HG03196 (cell line): ENCODE measurements around the gene ACR.
"Not testable (repeated sequence)": the region's sequence is repeated elsewhere in the genome, so short reads cannot be mapped to it uniquely, and the experiment has no call there.

Experiments
- ATAC-seq: cut with Tn5 transposase; IDR thresholded peaks from one replicate; pipeline ENCODE4 v1.9.1; 2021; ENCODE audit not compliant: unreplicated experiment

The ACR gene

DNA sequence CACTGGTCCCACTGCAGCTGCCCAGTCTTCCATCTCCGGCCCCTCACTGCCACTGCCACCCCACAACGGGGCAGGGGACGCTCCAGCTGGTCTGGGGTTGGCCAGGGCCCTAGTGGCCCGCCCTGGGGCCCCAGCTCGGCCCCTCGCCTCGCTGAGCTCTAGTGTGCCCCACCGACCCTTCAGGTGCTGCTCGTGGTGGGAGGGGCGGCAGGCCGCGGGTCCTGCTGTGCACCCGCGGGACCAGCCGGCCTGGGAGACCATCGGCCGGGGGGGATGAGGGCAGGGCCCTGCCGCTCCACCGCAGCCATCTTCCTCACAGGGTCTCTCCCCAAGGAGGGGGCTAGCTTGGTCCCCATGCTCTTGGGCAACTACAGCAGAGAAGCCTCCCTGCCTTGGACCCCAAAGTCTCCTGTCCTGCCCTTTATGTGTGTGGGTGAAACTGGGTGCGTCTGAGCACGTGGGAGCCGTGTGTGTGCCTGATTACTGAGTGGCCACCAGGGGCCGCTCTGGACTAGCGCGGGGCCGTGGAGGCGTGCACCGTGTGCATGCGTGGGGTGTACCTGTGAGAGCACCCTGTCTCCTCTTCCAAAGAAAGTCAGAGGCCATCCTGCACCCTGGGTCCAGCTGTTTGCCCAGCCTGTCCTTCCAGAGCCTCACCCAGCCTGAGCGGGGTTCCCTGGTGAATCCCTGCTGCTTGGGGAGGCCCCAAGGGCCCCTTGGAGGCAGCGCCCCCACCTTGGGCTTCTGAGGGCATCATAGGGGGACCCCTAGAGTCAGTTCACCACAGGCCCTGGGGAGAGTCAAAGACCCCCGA lies 6.0 kb upstream of the ACR start:
- ATAC-seq: no peak

DNA sequence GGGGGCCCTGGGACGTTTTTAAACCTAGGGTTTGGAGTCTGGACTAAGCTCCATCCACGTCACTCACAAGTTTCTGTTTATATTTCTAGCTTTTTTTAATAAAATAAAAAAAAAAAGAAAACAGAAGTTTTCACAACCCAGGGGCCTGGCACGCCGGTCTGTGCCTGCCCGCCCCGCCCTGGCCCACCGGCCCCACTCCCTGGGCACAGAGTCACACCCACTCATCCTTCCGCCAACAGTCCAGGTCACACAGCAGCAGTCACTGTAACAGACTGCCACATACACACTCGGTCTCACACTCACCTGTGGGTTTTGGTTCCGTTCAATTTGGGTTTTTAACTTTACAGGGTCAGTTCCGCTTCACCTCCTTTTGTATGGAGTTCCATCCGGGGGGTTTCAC lies 5.3 kb upstream of the ACR start:
- no peak for ATAC-seq

DNA sequence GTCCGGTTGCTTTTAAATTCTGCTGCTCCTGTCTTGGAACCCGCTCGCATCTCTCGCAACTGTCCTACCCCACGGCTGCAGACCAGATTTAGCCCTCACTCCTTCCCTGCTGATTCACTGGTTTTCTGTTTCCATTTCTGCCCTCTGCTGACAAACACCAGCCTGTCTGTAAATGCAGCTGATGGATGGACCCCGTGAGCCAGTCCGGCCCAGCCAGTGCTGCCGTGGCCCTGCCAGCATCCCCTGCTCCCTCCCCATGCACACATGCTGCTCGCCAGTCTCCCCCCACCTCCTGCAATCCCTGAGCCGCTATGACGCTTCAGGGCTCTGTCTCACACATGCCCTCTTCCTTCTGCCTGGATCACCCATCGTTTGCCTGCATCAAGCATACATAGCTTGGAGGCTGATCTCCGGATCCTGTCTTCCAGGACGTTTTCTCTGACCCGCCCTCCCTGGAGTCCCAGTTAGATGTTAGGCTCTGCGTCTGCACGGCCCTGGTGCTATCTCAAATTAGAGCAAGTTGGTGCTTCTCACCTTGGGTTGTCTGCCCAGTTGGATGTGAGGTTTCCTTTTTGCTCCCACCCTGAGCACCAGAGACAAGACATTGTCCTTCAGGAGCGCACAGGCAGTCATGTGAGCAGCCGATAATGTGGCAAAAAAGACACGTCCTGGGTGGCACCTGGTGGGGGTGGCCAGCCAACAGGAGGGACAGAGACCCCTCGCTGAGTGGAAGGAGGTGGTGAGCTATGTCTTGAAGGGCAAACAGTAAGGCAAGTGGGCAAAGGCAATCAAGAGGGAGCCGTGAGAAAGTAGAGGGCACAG lies 4.3 kb upstream of the ACR start:
- ATAC-seq: no peak

DNA sequence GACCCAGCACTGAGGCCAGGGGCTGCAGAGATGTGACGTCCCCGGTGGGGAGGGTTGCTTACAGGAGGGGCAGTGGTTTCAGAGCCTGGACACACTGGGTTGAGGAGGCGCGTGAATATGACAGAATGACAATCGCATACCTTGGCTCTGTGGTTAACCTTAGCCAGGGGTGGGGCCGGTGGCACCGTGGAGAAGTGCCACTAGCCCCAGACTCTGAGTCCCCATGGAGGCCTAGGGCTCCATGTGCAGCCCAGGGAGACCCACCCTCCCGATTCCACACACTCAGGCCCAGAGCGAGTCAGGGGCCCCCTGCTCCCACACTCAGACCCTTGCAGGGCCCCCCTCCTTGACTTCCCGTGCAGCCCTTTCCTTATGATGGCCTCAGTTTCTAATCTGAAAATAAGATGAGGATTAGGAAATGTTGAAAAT lies 3.6 kb upstream of the ACR start:
- no peak for ATAC-seq

DNA sequence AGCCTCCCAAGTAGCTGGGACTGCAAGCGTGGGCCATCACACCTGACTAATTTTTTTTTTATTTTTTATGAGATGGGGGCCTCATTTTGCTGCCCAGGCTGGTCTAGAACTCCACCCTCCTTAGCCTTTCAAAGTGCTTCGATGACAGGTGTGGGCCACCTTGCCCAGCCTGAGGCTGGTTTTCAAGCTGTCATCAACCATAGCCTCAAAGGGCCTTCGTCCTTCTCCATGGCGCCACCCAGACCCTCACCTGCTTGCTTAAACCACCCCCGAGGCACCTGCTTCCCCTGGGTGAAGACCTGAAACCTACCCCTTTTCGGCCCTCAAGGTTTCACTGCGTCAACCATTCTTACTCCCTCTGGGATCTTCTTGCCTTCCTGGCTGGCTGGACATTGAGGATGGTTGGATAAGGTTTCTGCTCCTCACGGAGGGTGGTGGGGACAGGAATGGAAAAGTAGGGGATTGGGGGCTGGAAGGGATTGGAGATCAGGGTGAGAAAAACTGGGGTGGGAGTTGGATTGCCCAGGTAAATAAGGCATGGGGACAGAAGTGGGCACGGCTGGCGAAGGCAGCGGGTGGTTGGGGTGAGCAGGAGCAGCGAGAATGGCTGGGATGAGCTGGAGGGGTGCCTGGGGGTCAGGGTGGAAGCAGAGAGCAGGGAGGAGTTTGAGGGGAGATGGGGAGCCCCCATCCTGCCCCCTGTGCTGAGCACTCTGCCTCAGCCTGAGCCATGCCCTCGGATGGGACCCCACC lies 2.8 kb upstream of the ACR start:
- no peak for ATAC-seq

DNA sequence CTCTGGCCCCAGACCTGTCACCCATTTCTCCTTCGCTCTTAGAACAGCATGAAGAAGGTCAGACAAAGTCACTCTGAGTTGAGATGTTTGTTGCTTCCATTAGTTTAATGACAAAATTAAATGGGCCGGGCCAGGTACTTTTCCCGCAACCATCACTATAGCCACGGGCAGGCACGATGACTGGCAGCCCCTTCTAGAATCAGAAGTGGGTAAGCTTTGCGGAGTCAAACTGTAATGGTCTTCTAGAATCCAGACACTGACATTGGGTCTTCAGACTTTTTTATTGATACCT lies 2.3 kb upstream of the ACR start:
- ATAC-seq: no peak

DNA sequence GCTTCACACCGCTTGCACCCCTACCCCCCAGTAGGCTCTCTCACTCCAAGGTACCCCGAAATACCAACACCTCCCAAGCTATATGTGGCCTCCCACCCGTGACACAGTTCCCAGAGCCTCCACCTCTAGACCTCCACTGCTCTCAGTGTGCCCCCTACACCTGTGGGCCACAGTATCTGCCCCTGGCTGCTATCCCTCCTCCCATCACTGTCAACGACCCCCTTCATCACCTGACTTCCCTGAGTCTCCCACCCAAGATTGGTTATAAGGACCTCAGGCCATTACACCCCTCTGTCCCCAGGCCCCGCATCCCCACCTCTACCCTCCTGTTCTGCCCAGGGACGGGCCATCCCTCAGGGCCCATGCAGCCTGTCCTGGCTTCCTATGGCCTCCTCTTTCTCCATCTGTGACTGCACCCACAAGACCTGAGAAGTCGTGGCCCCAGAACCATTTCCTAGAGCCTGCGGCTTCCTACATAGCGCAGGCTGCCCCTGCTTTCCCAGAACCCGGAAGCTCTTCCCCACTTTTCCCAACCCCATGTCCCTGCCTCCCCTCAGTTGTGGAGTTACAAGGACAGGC lies 734 bp downstream of the ACR start:
- ATAC-seq: no peak

DNA sequence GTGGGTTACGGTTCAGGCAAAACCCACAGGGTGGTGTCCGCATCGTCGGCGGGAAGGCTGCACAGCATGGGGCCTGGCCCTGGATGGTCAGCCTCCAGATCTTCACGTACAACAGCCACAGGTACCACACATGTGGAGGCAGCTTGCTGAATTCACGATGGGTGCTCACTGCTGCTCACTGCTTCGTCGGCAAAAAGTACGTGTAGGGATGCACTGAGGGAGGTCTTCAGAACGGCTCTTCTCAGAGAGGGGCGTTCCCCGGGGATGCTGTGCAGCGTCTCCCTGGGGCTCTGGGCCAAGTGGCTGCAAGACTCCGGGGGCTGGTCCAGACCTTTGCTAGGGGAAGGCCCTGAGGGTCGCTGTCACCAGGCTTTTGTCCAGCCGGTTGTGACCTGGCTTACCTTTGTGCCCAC lies 1.3 kb downstream of the ACR start:
- ATAC-seq: no peak

DNA sequence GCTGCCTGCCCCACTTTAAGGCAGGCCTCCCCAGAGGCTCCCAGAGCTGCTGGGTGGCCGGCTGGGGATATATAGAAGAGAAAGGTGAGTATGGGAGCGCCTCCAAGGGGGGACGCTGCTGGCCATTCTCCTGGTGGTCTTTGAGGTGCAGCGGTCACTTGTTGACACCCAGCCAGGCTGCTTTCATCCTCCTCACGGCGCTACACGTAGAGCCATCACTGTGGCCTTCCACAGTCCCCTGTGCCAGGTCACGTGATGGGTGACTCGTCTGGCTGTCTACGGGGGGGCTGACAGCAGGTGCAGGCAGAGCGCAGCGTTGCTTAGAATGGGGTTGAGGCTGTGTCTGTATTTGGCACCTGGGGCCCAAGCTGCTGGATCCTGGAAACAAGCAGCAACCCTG lies 1.9 kb downstream of the ACR start:
- ATAC-seq: no peak

DNA sequence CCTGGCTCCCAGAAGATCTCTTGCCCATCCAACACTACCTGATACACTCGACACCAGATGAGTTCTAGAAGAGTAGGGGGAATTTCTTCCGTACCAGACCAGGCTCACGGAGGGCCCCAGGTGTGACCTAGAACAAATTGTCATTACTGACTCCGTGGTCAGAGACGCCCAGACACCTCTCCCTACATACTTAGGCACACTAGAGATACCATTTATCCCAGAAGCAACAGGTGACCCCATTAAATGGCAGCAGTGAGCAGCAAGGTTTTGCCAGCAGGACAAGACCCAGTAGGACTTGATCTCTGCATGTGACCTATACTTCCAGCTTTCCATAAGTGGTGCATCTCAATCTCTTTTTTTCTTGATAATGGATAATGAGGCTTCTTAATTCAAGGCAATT lies 2.7 kb downstream of the ACR start:
- not testable (repeated sequence) for ATAC-seq

DNA sequence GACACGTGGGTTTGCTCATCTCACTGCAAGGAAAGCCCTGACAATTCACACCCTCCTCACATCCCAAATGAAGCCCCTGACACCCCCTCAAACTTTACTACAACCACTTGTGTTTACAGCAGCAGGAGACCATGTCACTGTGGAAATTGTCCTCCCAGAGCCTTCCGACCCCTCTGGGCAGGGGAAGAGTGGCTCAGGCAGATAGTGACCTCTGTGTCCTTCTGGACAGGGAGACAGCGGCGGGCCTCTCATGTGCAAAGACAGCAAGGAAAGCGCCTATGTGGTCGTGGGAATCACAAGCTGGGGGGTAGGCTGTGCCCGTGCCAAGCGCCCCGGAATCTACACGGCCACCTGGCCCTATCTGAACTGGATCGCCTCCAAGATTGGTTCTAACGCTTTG lies 6.4 kb downstream of the ACR start:
- ATAC-seq: not testable (repeated sequence)

DNA sequence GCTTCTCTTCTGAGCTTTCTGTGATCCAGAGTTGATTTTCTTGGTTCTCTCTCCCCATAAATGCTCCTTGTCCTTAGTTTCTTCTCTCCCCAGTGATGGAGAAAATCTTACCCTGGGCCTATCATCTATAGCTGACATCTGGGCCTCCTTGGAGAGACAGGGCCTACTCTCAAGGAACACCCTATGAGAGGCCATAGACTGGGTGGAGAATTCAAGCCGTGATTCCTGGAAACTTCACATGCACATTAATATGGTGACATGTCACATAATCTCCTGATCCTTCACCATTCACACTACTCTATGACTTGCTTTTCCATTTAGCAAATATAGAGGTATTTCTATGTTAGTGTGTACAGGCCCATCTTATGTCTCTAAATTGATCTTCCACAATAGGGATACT lies 9.5 kb downstream of the ACR start:
- not testable (repeated sequence) for ATAC-seq

DNA sequence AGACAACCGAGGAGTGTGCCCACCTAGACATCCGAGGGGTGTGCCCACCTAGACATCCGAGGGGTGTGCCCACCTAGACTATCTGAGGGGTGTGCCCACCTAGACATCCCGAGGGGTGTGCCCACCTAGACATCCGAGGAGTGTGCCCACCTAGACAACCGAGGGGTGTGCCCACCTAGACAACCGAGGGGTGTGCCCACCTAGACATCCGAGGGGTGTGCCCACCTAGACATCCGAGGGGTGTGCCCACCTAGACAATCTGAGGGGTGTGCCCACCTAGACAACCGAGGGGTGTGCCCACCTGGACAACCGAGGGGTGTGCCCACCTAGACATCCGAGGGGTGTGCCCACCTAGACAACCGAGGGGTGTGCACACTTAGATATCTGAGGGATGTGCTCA lies 10.6 kb downstream of the ACR start:
- ATAC-seq: not testable (repeated sequence)

DNA sequence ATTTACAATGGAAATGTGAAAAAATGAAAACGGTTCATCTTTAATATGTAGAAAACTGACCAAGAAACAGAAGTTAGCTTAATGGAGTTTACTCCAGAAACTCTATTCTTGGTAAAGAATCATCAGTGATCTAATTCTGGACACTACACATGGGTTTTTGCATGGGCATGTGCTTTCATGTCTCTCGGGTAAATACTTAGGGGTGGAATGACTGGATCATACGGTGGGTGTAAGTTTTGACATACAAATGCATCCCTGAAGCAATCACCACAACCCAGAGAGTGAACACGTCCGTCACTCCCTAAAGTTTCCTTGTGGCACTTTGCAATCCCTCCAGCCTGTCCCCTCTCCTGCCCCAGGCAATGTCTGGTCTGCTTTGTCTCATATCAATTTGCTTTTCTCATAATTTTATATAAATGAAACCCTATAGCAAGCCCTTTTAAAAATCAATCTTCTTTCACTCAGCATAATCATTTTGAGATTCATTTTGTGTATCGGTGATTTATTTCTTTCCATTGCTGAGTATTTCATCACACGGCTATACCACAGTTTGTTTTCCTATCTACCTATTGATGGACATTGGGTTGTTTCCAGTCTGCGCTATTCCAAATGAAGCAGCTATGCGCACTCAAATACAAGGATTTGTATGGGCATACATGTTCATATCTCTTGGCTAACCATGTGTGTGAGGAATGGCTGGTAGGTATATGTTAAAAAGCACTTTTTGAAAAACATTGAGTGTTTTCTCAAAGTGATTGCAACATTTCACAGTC lies 11.5 kb downstream of the ACR start:
- ATAC-seq: not testable (repeated sequence)

DNA sequence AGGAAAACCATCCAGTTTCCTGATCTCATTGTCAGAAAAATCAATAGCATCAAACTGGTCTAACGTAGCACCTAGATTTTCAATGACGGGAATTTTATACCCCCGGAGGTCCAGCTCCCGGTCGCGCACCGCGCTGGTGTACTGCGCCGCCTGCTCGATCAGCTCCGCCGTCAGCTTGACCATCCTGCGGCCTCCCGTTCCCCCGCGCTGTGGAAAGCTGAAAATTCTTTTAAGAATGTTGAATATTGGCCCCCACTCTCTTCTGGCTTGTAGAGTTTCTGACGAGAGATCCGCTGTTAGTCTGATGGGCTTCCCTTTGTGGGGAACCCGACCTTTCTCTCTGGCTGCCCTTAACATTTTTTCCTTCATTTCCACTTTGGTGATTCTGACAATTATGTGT lies 17.2 kb downstream of the ACR start:
- not testable (repeated sequence) for ATAC-seq

DNA sequence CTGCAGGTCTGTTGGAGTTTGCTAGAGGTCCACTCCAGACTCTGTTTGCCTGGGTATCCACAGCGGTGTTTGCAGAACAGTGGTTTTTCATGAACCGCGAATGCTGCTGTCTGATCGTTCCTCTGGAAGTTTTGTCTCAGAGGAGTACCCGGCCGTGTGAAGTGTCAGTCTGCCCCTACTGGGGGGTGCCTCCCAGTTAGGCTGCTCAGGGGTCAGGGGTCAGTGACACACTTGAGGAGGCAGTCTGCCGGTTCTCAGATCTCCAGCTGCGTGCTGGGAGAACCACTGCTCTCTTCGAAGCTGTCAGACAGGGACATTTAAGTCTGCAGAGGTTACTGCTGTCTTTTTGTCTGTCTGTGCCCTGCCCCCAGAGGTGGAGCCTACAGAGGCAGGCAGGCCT lies 18.4 kb downstream of the ACR start:
- ATAC-seq: not testable (repeated sequence)

DNA sequence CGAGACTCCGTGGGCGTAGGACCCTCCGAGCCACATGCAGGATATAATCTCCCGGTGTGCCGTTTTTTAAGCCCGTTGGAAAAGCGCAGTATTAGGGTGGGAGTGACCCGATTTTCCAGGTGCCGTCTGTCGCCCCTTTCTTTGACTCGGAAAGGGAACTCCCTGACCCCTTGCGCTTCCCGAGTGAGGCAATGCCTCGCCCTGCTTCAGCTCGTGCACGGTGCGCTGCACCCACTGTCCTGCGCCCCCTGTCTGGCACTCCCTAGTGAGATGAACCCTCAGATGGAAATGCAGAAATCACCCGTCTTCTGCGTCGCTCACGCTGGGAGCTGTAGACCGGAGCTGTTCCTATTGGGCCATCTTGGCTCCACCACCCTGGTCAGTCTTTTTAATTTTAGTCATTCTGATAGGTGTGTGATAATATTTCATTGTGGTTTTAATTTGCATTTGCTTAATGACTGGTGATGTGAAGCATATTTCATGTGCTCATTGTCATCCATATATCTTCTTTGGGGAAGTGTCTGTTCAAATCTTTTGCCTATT lies 19.0 kb downstream of the ACR start:
- ATAC-seq: not testable (repeated sequence)

DNA sequence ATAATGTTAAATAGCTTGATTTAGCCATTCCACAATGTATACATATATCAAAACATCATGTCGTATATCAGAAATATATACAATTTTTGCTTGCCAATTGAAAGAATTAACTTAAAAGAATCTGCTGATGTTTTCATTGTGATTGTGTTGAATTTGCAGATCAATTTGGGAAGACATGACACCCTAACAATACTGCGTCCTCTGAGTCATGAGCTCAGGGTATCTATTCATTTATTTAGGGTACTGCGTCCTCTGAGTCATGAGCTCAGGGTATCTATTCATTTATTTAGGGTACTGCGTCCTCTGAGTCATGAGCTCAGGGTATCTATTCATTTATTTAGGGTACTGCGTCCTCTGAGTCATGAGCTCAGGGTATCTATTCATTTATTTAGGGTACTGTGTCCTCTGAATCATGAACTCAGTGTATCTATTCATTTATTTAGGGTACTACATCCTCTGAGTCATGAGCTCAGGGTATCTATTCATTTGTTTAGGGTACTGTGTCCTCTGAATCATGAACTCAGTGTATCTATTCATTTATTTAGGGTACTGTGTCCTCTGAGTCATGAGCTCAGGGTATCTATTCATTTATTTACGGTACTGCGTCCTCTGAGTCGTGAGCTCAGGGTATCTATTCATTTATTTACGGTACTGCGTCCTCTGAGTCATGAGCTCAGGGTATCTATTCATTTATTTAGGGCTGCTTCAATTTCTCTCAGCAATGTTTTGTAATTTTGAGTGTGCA lies 21.8 kb downstream of the ACR start:
- ATAC-seq: not testable (repeated sequence)

DNA sequence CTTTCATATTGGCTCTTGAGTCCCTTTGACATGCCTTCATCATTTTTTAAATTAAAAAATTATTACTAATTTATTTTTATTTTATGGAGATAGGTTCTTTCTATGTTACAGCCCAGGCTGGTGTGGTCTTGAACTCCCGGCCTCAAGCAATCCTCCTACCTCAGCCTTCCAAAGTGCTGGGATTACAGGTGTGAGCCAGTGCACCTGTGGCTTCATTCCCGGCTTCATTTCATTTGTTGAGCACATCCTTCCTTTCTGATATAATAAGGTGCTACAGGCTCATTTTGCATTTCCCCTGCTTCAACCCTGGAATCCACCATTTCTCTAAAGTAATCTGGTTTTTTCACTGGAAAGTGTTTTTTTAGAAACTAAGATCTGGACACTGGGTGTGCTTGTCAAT lies 23.8 kb downstream of the ACR start:
- not testable (repeated sequence) for ATAC-seq

DNA sequence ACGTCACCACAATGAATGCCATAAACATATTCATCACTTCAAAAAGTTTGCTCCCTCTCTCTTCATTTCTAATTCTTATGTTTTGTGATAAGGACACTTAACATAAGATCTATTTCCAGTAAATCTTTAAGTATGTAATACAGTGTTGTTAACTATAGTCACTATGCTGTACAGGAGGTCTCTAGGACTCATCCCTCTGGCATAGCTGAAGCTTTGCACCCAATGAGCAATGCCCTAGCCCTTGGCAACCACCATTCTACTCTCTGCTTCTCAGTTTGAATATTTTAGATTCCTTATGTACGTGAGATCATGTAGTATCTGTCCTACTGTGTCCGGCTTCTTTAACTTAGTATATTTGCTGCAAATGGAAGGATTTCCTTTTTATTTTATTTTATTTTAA lies 26.3 kb downstream of the ACR start:
- ATAC-seq: not testable (repeated sequence)
